Ammon's horn (tissue), 1 donor: Measurements from ENCODE around the gene CDKAL1.
"Not testable (repeated sequence)": the region's sequence is repeated elsewhere in the genome, so short reads cannot be mapped to it uniquely, and the experiment has no call there.

Experiments used
- DNase-seq: peaks from one replicate; pipeline ENCODE4 v3.0.0-alpha.2; 2016; ENCODE audit warnings: low spot score

Gene CDKAL1

DNA sequence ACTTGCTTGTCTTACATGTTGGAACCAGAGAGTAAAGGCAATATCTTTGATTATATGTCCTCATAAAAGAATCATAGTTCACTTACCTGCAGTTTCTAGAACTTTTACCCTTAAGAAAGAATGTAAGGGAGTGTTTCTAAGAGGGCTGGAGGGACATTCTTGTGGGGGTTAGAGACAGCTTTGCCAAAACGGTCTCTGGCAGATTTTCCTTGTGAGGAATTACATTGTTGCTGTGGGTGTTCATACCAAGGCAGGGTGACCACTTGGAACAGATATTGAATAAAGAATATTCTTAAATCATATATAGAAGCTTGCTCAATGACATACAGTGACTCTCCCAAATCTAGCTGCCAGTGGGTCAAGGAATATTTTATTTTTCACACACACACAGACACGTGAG lies 541.7 kb downstream of the CDKAL1 start:
- DNase-seq = no peak

DNA sequence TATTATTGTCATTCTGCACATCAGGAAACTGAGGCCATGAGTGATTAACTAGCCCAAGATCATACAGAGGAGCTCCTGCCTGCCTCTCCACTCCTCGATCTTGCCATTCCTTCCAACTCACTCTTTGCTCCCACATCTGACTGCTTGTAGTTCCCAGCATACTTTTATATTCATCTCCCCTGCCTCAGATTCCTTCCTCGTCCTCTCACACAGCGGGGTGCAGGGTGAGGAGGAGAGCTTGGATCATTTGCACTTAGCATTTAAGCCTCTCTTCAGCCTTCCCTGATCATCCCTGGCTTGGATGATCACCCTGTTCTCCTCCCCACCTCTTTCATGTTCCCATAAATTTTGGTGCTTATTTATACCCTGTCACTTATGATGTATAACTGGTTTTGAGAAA lies 544.2 kb downstream of the CDKAL1 start:
- DNase-seq = no peak

DNA sequence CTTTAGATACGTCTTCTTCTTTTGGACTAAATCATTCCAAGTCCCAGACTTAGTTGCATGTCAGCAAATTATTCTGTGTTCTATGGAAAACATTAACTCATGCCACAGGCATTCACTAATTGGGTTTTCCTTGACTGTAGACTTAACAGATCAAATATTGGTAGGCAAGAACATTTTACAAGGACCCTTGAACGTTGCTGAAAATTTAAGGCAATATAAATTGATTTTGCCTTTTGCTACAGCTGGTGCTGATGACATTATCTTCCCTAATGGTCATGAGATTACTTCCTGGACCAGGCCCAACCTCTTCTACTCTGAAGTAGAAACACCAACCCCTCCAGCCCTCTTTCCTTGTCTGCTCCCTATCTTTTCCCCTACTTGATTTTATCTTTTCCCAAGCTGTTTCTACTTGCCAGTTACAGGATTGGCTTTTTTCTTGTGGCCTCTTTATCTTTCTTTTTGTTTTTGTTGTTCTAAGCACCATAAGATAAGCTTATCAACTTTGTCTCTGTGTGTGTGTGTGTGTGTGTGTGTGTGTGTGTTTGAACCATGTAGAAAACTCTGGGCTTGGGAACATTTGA lies 545.3 kb downstream of the CDKAL1 start:
- no peak for DNase-seq

DNA sequence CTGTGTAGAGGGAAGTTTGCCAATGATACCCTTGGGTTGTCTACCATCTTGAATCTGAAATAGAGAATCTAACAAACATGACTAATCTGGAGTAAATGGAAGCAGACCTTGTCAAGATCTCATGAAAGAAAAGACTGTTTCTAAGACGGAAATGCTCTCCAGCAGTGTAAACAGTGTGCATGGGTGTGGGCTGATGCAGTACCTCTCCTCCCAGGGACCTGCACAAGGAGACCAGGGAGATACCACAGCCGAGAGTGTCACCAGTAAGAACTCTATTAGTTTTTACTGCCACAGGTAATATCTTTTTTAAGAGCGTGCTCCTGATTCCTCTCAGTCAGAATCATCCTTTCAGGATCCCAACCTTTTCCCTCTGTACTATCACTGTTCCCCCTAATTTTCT lies 546.0 kb downstream of the CDKAL1 start:
- DNase-seq = no peak

DNA sequence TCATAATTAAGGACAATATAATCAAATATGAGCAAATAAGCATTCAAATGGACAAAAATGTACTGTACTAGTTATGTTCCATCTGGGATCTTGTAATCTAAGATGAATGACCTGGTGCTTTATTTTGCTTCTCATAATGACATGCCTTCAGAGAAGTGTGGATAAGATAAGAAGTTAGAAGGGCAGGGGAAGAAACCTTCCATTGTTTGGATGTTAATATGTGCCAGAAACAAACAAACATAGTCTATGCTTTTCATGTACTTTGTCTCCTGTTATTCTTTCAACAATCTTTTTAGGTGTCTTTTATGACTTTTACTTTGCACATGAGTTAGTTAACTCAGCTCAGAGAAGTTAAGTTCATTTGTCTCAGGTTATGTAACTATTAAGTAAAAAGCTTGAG lies 547.8 kb downstream of the CDKAL1 start:
- no peak for DNase-seq

DNA sequence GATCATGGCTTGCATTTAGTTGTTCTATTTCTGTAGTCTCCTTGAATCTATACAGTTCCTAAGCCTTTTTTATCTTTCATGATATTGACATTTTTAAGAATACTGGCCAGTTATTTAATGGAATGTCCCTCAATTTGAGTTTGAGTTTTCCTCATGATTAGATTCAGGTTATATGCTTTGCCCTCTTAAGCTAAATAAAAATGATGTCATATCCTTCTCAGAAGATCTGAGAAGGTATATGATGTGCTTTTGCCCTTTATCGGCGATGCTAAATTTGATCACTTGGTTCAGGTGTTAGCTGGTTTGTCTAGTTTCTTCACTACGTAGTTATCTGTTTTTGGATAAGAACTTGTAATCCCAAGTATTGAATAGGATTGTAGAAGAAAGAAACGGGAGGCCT lies 549.5 kb downstream of the CDKAL1 start:
- DNase-seq = no peak

DNA sequence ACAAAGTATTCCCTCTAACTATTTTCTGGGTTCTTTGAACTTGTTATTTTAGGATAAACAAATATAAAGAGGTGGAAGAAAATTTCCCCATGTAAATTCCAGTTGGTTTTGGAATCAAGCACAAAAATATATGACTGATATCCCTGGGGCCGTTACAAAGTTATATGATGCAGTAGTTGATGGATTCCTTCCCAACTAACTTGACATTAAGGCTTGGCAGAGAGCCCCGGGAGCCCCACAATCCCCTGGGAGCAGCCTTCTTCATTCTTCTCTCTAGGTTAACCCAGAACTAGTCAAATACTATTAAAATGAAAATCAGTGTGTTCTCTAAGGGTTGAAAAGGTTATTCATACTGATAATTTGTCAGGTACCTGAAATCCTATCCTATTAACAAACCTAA lies 550.4 kb downstream of the CDKAL1 start:
- DNase-seq = no peak

DNA sequence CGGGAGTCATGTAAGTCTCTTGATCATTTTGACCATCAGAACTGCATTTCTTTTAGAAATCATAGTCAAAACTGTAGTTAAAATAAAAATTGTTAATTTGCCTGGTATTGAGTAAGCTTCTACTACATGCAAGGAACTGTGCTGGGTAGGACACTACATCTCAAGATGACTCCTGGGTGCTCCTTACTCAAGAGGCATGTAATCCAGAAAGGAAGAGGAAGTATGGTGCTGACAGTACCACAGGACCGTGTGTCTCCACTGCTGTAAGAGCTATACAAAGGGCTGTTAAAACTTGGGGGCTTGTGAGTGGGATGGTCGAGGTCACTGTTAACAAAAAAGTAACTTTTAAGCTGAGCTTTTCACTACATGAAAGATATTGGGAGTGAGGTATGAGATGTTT lies 551.0 kb downstream of the CDKAL1 start:
- DNase-seq = no peak

DNA sequence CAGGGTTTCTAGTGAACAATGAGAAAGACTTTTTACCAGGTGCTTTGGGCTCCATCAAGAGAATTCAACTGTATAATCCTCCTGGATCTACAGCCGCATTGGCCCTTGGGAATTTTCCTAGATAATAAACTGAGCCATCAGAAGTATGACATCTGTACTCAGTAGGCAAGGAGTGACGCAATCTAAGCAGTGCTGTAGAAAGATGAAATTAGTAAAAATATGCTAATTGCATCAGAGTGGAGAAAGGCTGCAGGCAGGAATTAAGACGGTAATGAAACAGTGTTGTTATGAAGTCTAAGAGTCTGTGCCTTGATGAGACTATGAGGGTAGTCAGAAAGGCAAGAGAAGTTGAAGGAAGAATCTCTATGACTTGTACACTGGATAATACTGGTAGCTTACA lies 551.4 kb downstream of the CDKAL1 start:
- DNase-seq = no peak

DNA sequence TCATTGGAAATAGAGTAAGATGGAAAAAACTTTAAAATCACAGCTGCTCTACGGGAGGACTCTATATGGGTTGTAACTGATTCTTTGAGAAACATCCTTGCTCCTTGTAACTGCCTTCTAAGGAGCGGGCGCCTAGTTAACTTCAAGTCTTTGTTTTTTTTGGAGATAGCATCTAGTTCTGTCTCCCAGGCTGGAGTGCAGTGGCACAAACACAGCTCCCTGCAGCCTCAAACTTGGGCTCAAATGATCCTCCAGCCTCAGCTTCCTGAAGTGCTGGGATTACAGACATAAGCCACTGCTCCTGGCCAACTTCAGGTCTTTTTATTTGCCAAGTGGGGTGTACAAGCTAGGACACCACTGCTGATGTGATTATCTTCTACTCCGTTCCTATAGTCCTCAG lies 552.9 kb downstream of the CDKAL1 start:
- DNase-seq = no peak

DNA sequence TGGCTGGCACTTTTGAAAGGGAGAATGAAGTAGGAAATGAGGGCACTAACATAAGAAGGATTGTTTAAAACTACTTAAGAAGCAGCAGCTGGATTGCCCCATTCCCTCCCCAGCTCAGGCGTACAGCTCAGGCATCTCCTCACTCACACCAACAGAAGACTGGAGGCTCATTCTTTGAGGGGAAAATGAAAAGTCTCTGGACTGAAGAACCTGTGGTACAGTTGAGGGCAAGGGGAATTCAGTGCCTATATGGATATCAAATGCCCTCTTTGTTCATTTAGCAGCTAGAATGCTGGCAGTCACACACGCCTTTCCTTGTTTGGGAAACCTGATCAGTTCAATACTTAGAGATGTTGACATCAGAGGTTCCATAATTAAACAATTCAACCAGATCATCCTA lies 557.2 kb downstream of the CDKAL1 start:
- no peak for DNase-seq

DNA sequence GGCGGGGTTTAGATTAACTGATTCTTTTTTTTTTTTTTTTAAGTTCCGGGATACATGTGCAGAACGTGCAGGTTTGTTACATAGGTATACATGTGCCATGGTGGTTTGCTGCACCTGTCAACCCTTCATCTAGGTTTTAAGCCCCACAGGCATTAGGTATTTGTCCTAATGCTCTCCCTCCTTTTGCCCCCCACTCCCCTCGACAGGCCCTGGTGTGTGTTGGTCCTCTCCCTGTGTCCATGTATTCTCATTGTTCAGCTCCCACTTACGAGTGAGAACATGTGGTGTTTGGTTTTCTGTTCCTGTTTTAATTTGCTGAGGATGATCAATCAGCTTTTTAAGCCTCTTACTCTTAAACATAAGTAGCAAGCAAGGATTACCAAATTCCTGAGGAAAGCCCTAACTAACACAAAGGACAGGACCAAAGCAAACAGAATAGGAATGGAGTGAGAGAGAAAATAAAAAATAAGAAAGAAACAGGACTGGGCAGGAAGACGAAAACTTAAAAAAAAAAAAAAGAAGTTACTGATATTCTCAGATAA lies 558.0 kb downstream of the CDKAL1 start:
- not testable (repeated sequence) for DNase-seq

DNA sequence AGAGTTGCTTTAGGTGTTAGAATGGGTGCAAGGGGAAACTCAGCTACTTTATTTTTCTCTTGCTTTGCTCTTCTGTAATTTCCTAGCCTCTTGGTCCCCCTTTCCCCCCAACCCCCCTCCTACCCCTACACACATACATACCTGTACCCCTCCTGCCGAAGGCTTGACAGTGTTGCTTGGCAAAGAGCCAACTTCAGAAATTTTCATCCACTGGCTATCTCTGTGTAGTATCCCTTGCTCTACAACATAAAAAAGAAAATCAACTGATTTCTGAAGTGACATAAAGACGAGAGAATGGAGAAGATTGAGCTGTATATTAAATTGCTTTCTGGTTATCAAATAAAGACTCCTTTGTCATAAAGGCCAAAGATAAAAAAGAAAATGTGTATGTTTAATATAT lies 561.2 kb downstream of the CDKAL1 start:
- DNase-seq = no peak

DNA sequence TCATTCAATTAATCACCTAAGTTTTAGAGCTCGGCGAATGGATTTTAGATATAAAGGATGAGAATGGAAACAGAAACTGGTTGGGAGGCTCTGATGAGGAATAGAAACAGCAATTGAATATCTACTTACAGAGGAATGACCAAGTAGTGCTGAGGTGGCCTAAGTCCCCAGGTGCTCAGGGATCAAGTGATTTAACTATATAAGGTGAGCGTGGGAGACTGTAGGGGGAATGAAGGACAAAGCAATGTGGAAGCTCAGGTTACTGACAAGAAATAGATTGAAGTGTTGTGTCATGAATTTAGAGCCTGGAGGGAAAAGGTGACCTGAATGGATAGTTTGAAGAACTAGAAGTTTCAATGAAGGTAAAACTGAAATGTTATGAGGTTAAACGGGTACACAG lies 563.9 kb downstream of the CDKAL1 start:
- DNase-seq = no peak

DNA sequence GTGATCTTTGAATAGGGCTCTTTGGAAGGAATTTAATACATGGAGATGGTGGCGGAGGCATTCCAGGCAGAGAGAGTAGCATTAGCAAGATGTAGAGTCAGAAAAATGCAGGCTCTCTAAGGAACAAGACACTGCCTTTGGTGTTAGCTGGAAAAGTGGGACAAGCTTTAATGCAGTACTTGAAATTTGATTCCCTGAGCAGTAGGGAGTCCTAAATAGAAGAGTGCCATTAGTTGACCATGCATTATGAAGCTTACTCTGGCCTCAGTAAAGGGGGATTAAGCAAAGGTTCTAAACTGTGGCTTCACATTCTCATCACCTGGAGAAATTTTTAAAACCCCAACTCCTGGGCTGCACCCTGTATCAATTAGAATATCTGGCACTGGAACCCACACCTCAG lies 564.5 kb downstream of the CDKAL1 start:
- no peak for DNase-seq

DNA sequence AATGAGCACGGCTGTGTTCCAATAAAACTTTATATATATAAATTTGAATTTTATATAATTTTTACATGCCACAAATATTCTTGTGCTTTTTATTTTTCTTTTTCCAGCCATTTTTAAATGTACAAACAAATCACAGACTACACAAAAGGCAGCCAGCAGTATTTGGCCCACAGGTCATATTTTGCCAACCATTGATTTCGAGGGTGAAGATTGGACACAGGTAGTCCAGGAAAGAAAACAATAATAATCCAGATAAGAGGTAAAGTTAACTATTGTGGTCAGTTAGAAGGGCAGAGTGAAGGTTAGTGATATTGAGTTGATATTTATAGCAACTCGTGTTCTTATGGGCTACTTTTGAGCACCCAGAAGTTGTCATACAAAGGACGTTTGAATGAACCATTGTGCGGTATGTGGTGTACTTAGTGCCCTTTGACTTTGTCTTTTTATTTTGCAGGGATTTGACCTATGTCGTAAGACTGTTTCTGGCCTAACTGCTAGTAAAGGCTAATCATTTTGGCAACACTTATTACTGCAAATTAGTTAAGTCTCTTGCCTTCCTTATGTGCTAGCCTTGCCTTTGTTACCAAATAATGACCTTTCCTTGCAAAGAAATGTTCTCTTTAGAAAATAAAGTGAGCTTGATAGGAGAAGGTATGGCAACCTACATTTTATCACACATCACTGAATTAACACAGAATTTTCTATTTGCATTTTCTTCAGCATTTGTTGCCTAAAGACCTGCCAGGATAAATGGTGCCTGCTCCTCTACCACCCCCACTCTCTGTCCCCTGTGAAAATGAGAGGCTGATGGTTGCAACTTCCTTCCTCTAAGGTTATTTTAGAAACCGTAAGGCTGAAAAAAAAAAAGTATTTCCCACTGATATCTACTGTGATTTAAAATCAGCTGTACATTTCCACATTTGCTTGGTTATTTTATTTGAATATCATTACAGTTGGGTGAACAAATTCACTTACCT lies 565.4 kb downstream of the CDKAL1 start:
- no peak for DNase-seq

DNA sequence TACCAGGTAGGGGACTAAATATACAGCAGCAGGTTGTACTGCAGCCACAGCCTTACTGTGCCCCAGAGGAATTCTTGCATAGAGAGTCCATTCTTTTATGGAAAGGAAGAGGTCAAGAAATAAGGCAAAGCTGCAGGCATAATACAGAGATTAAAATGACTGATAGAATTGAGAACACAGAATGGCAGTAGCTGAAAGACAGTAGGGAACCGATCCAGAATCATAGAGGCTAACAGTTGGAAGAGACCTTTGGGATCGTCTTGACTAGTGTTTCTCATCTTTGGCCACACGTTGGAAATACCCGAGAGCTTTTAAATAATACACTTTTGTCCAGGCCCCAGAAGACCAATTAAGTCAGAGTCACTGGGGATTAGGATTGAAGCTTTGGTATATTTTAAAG lies 566.7 kb downstream of the CDKAL1 start:
- DNase-seq = no peak

DNA sequence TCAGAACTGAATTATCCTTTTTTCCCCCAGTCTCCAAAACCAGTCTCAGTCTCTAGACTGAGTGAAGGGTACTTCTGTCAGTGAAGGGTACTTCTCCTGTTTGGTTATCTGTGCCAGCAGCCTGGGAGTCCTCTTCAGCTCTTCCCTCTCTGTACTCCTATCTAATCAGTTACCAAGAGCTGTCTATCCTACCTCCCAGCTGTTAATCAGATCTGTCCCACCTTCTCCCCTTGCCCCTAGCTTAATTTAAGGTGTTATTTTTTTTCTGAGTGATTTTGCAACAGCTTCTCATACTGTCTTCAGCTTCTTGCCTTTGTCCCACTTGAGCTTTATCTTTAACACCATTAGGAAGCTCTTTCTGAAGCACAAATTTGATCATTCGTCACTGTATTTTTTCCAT lies 567.4 kb downstream of the CDKAL1 start:
- DNase-seq = no peak

DNA sequence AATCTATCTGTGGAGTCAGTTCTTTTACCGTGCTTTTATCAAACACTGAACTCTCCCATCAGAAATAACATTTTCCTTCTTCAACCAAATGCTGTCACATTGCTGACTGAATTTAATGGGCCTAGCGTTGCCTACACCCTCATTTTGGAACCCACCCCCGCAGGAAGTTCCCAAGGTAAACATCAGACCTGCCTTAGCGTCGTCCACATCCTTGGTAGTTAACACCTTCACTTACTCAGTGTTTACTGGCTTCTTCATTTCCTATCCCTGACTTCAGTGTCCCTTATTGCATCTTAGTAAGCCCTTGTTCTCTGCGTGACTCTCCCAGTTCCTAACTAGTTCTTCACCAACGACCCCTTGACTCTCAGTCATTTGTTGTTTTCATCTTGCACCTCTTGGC lies 567.9 kb downstream of the CDKAL1 start:
- DNase-seq = no peak

DNA sequence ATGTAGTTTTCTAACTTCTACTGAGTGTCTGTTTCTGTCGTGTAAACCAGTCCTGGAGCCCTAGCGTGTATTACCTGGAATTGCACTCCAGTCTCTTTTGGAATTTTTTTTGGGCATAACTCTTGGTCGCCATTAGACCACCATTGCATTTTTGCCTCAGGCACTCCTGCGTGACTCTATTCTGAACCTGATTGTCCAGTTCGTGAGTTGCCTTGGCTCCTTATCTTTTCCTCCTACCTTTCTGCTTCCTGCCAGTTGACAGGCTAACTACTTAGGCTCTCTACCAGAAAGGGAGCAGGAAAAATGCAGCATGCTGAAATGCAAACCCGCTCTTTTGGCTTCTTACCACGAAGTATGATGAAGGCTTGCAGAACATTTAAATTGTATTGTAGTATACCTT lies 568.4 kb downstream of the CDKAL1 start:
- no peak for DNase-seq

DNA sequence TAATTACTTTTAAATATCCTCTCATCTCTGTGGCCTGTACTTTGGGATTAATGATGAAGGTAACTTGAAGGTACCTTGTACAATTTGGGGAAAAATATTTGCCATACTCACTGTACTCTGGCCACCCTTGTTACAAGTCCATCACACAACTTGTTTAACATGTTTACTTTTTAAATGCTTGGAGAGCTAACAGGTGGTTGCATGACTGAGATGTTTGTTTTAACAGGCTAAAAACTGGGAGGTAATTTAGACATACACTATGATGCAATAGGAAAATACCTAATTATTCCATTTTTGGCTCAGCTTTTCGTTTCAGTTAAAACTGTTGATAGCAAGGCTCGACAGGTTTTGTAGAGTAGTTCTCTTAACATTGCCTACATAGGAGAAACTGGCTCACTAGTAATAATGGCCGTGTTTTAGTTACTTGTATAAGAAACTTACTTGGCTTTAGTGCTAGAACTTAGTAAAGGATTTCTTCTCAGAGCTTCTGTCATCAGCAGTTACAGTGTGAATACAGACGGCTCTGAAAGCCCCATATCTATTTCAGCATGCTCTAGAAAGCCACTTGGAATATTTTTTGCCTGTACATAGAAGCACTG lies 569.5 kb downstream of the CDKAL1 start:
- no peak for DNase-seq

DNA sequence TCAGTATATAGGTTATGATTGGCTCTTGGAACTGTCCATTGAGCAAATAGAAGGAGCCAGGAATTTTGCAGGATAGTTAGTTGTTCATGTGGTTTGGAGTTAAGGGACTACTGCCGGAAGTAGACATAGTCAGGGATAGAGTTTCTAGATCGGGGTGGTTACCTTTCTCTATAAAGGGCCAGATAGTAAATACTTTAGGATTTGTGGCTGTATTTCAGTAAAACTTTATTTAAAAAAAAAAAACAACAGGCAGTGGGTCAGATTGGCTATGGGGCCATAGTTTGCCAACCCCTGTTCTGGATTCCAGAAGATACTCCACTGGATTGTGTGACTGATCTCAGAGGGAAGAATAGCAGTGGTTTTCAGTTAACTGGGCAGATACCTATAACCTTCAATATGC lies 570.0 kb downstream of the CDKAL1 start:
- DNase-seq = no peak

DNA sequence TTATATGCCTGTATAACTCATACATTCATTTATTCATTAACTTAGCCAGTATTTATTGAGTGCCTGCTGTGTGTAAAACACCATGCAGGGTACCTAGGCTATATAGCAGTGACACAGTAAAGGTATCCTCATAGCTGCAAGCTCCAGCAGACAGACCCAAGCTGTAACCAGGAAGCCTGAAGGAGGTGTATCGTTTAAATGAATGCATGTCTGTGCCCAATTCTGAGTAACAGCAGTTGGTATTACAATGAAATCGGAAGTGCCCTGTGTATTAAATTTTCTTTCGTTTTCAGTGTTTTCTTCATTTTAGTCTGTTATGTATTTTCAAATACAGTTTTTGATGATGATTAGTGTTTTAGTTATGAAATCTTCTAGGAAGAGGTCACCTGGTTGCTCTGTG lies 573.5 kb downstream of the CDKAL1 start:
- DNase-seq = no peak
